ENCODE measurements around the gene JAG1.
A peak's percentile ranks its signal among the peaks of the same experiment; 100 is the strongest.

JAG1 gene

GRCh38 chr20:10667560-10668167 is 6.1 kb downstream of the JAG1 start:
- DNase-seq = no peak

- DNase-seq = no peak
Observed at GRCh38 chr20:10667077-10667401, 6.8 kb downstream of the JAG1 start.

- DNase-seq = no peak
Observed at GRCh38 chr20:10666221-10667076, 7.3 kb downstream of the JAG1 start.

- DNase-seq = no peak
Observed at GRCh38 chr20:10665791-10666190, 8.0 kb downstream of the JAG1 start.

GRCh38 chr20:10665027-10665561 is 8.7 kb downstream of the JAG1 start:
- DNase-seq = no peak

- DNase-seq = no peak
Observed at GRCh38 chr20:10663756-10664155, 10.0 kb downstream of the JAG1 start.

- DNase-seq = no peak
Observed at GRCh38 chr20:10662661-10663458, 10.9 kb downstream of the JAG1 start.

- no peak for DNase-seq
Observed at GRCh38 chr20:10662151-10662550, 11.6 kb downstream of the JAG1 start.

- DNase-seq = no peak
Observed at GRCh38 chr20:10661261-10661660, 12.5 kb downstream of the JAG1 start.

- DNase-seq = no peak
Observed at GRCh38 chr20:10660661-10661060, 13.1 kb downstream of the JAG1 start.

- no peak for DNase-seq
Observed at GRCh38 chr20:10659651-10660601, 13.9 kb downstream of the JAG1 start.

GRCh38 chr20:10658876-10659632 is 14.7 kb downstream of the JAG1 start:
- DNase-seq = no peak

GRCh38 chr20:10658051-10658823 is 15.6 kb downstream of the JAG1 start:
- no peak for DNase-seq

- no peak for DNase-seq
Observed at GRCh38 chr20:10657453-10657852, 16.3 kb downstream of the JAG1 start.

GRCh38 chr20:10655720-10656669 is 17.8 kb downstream of the JAG1 start:
- DNase-seq = no peak

GRCh38 chr20:10654630-10655029 is 19.2 kb downstream of the JAG1 start:
- DNase-seq = no peak

- DNase-seq = no peak
Observed at GRCh38 chr20:10654250-10654610, 19.6 kb downstream of the JAG1 start.

- peak; percentile 89 for DNase-seq
Observed at GRCh38 chr20:10653599-10654249, 20.1 kb downstream of the JAG1 start.
